SU-DHL-6 (cell line): ENCODE measurements around the gene PTPRCAP.

Experiments used
- CTCF ChIP-seq: fragments of 200-600 bp; sonication (generic); IDR thresholded peaks from one replicate; pipeline ENCODE4 v1.5.1; 2017; ENCODE audit warnings: antibody characterized with exemption, mild to moderate bottlenecking, low read length, moderate library complexity; ENCODE audit not compliant: insufficient read depth, poor library complexity, severe bottlenecking
- EZH2phosphoT487 ChIP-seq: fragments of 200-600 bp; sonication (generic), shearing (Covaris generic); conservative IDR thresholded peaks from 2 replicates; pipeline ENCODE4 v1.6.1; 2018; ENCODE audit warnings: mild to moderate bottlenecking, antibody characterized with exemption, low read length, moderate library complexity, mixed read lengths

- no peak for TF ChIP-seq CTCF
- no peak for TF ChIP-seq EZH2phosphoT487
Observed at GRCh38 chr11:67392183-67392715, 45.2 kb downstream of the PTPRCAP start.
